Midbrain (tissue), 1 donor: ENCODE results near the gene PRRC2C.
"Not testable (repeated sequence)": the region's sequence is repeated elsewhere in the genome, so short reads cannot be mapped to it uniquely, and the experiment has no call there.

ENCODE experiments used
- DNase-seq: peaks from one replicate; lab custom pipeline; 2025; lab: John Stamatoyannopoulos, UW

PRRC2C gene

GRCh38 chr1:171485375-171486047, at the start of gene PRRC2C:
Gene PRRC2C (plus strand): TSS chr1:171485530. CDS start chr1:171512089, 26,559 bp downstream.
- DNase-seq, result peak; percentile 99

- no peak for DNase-seq
Measured at GRCh38 chr1:171438441-171438840, 46.9 kb upstream of the PRRC2C start.

- not testable (repeated sequence) for DNase-seq
Measured at GRCh38 chr1:171440201-171440600, 45.1 kb upstream of the PRRC2C start.

- DNase-seq, result not testable (repeated sequence)
Measured at GRCh38 chr1:171441278-171441895, 43.9 kb upstream of the PRRC2C start.

- DNase-seq, result no peak
Measured at GRCh38 chr1:171446386-171446785, 38.9 kb upstream of the PRRC2C start.

- DNase-seq, result no peak
Measured at GRCh38 chr1:171455967-171456366, 29.4 kb upstream of the PRRC2C start.

- DNase-seq, result no peak
Measured at GRCh38 chr1:171457412-171457811, 27.9 kb upstream of the PRRC2C start.

GRCh38 chr1:171460018-171460620, 25.2 kb upstream of the PRRC2C start:
- DNase-seq, result no peak

DNA sequence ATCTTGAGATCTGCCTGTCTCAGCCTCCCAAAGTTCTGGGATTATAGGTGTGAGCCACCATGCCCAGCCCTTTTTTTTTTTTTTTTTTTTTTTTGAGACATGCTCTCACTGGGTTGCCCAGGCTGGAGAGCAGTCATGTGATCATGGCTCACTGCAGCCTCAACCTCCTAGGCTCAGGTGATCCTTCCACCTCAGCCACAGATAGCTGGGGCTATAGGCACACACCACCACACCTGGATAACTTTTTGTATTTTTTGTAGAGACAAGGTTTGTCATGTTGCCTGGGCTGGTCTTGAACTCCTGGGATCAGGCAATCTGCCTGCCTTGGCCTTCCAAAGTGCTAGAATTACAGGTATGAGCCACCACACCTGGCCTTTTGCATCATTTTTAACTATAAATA, 17.7 kb upstream of the PRRC2C start:
- no peak for DNase-seq

- DNase-seq, result no peak
Measured at GRCh38 chr1:171468120-171468750, 17.1 kb upstream of the PRRC2C start.

- no peak for DNase-seq
Measured at GRCh38 chr1:171470726-171471125, 14.6 kb upstream of the PRRC2C start.

DNA sequence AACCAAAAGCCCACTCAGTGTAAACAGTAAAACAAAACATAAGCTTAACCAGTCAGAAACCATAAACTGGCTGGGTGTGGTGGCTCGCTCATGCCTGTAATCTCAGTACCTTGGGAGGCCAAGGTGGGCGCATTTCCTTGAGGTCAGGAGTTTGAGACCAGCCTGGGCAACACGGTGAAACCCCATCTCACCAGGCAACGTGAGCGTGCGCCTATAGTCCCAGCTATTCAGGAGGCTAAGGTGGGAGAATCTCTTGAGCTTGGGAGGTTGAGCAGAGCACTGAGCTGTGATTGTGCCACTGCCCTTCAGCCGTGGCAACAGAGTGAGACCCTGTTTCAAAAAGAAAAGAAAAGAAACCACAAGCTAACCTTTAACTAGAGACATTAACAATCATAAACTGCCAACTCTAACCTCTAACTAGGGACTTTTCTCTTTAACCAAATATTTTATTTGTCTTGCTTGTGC, 13.1 kb upstream of the PRRC2C start:
- no peak for DNase-seq

GRCh38 chr1:171476829-171477228, 8.5 kb upstream of the PRRC2C start:
- DNase-seq, result no peak

DNA sequence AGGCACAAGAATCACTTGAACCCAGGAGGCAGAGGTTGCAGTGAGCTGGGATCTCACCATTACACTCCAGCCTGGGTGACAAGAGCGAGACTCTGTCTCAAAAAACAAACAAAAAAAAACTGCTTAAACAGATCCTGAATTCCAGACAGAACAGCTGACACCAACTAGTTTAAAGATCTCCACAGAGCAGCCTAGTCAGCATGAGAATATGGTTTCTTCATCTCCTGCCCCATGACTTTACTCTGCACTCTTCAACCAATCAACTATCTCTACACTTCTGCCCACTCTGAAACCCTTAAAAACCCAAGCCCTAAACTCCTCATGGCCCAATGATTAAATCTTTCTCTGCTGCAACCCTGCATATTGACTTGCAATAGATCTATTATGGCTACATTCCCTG, 7.5 kb upstream of the PRRC2C start:
- no peak for DNase-seq

DNA sequence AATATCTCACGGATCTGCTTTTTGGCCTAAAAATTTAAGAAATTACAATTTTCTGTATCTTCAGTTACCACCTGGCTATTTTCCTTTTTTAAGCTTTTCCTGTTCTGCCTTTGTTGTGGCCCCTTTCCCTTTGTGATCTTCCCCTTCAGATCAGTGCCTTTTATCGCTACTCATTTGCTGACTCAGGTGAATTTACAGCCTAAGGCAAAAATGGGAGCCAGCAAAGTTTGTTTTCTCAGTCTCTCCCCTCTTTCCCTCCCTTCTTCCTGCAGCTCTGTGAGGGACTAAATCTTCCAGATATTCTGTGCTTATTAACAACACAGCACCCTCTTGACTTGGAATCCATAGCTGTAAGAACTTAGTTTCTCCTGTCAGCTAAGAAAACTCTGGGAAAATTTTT, 5.3 kb upstream of the PRRC2C start:
- DNase-seq, result no peak

- DNase-seq, result no peak
Measured at GRCh38 chr1:171484760-171485374, 463 bp upstream of the PRRC2C start.

GRCh38 chr1:171486048-171486519, 754 bp downstream of the PRRC2C start:
- DNase-seq, result peak; percentile 33

GRCh38 chr1:171487038-171487437, 1.7 kb downstream of the PRRC2C start:
- DNase-seq, result no peak

DNA sequence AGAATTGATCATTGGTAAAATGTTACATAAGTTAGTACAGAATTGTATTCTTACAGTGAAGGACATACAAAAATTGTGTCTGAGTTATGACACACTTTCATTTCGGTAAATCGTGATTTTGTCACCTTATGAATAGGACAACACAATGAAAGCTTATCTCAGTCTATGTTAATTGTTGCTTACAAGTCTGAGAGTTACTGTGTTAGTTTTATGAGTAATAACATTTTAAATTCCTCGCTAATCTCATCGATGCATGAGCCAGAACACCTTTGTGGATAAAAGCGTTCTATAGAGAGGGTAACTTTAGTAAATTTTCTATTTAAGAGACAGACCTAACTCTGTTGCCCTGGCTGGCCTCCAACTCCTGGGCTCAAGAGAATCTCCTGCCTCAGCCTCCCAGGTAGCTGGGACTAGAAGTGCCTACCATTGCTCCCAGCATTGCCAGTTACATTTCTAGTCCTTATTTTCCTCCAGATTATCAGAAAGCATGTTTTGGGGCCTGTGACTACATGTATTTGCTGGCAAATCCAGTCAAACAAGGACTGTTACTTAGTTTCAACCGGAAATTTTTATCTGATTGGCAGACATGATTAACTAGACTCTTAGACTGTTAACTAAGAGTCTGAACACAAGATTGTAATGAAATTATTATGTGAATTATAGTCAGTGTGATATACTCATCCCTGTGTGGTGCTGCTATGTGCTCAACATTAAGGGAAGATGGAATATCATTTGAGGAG, 3.0 kb downstream of the PRRC2C start:
- no peak for DNase-seq

- DNase-seq, result no peak
Measured at GRCh38 chr1:171494076-171494475, 8.7 kb downstream of the PRRC2C start.

DNA sequence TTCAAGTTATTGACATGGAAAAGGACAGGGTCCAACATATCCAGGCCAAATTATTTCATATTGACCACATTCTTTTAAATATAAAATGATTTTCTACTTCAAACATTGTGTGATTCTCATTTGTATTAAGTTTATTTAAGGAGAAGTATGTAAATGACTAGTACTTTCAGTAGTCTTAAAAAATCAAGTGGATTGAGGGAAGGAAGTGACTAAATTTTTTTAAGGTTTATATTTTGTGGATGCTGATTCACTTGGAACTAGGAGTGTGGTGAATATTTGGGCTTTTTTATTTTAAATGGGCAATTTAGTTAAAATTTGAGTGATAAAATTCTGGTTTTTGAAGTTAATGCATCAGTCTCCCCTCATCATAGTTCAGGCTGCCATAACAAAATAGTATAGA, 10.1 kb downstream of the PRRC2C start:
- DNase-seq, result no peak

GRCh38 chr1:171500304-171500703, 15.0 kb downstream of the PRRC2C start:
- DNase-seq, result no peak
